HG02588 (cell line): ENCODE results near the gene MED16.
"Not testable (repeated sequence)": the region's sequence is repeated elsewhere in the genome, so short reads cannot be mapped to it uniquely, and the experiment has no call there.

Source experiments
- ATAC-seq: cut with Tn5 transposase; IDR thresholded peaks from one replicate; pipeline ENCODE4 v1.9.1; 2021; ENCODE audit warnings: mild to moderate bottlenecking, moderate library complexity; ENCODE audit not compliant: unreplicated experiment

The MED16 gene

GRCh38 chr19:889662-890295, 3.2 kb downstream of the MED16 start:
- no peak for ATAC-seq

- ATAC-seq: no peak
These were observed 4.2 kb downstream of the MED16 start for GRCh38 chr19:888581-889385.

DNA sequence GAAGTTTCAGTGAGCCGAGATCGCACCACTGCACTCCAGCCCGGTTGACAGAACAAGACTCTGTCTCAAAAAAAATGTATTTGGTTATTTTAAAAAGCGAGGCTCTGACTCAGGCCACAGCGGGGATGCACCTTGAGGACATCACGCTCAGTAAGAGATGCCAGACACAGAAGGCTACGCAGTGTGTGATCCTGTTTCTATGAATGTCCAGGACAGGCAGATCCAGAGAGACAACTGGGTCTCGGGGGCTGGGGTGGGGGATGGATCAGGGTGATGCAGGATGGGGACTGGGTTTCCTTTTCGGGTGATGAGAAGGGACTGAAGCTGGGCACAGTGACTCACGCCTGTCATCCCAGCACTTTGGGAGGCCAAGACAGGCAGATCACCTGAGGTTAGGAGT, 5.4 kb downstream of the MED16 start:
- no peak for ATAC-seq

GRCh38 chr19:887072-887471, 5.9 kb downstream of the MED16 start:
- ATAC-seq: no peak

GRCh38 chr19:885536-886224, 7.3 kb downstream of the MED16 start:
- ATAC-seq: no peak

GRCh38 chr19:884420-885211, 8.4 kb downstream of the MED16 start:
- no peak for ATAC-seq

- no peak for ATAC-seq
These were observed 9.3 kb downstream of the MED16 start for GRCh38 chr19:883661-884211.

- no peak for ATAC-seq
These were observed 10.0 kb downstream of the MED16 start for GRCh38 chr19:882871-883497.

GRCh38 chr19:881385-882071, 11.5 kb downstream of the MED16 start:
- no peak for ATAC-seq

DNA sequence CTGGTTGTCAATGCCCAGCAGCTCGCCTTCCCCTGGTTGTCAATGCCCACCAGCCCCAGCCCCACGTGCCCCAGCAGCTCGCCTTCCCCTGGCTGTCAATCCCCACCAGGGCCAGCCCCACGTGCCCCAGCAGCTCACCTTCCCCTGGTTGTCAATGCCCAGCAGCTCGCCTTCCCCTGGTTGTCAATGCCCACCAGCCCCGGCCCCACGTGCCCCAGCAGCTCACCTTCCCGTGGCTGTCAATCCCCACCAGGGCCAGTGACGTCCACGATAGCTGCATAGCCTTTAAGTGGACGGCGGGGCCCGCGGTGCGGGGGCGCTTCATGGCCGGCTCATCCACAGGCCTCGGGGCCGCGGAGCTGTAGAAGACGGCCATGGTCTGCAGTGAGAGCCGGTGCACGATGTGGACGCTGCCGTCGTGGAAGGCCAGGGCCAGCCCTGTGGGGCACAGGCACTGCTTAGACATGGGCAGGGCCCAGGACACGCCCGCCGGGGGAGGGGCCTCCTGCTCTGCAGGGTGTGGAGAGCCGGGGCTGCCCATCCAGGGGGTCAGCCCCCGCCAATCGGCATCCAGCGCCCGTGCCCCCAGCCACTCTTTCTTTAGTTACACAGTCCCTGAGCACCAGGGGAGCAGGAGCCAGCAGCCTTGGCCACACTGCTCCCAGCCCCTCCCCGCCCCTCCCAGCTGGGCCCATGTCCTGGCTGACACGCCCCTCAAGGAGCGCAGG, 13.1 kb downstream of the MED16 start:
- no peak for ATAC-seq

DNA sequence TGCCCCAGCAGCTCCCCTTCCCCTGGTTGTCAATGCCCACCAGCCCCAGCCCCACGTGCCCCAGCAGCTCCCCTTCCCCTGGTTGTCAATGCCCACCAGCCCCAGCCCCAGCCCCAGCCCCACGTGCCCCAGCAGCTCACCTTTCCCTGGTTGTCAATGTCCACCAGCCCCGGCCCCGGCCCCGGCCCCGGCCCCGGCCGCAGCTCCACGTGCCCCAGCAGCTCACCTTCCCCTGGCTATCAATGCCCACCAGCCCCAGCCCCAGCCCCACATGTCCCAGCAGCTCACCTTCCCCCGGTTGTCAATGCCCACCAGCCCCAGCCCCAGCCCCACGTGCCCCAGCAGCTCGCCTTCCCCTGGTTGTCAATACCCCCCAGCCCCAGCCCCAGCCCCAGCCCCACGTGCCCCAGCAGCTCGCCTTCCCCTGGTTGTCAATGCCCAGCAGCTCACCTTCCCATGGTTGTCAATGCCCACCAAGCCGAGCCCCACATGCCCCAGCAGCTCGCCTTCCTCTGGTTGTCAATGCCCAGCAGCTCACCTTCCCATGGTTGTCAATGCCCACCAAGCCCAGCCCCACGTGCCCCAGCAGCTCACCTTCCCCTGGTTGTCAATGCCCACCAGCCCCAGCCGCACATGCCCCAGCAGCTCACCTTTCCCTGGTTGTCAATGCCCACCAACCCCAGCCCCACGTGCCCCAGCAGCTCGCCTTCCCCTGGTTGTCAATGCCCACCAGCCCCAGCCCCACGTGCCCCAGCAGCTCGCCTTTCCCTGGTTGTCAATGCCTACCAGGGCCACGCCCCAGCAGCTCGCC, 14.0 kb downstream of the MED16 start:
- not testable (repeated sequence) for ATAC-seq

- not testable (repeated sequence) for ATAC-seq
These were observed 14.9 kb downstream of the MED16 start for GRCh38 chr19:877992-878660.

DNA sequence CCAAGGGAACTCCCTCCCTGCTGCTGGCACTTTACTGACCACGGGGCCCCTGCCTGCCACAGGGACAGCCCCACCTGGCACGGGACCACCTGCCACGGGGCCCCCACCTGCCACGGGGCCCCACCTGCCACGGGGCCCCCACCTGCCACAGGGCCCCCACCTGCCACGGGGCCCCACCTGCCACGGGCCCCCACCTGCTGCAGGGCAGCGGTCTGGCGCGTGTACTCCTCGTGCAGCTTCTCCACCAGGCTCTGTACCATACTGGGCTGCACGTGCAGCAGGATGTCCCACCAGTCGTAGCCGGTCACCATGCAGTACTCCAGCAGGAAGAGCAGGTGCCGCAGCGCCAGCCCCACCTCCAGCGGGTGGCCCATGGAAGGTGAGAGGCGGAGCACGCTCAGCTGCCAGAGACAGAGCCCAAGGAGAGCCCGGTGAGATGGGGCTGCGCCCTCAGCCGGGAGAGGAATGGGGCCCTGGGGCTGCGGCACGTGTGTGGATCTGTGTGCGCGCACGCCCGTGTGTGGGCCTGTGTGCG, 16.1 kb downstream of the MED16 start:
- no peak for ATAC-seq

DNA sequence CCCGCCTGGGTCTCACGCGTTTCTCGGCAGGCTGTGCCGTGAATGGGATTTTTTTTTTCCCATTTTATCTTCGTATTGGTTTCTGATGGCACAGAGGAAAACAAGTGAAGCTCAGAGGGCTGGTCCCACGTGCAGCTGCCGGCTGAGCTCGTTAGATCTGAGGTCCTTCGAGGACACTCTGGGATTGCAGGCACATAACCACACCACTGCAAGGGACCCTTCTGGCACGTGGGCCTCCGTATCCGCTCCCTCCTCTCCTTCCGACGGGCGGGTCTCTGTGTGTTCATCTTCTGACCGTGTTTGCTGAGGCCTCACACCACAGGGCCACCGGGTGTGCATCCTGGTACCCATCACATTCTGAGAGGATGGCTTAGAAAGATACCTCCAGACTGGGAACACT, 16.9 kb downstream of the MED16 start:
- ATAC-seq: no peak

GRCh38 chr19:875265-875879, 17.6 kb downstream of the MED16 start:
- ATAC-seq: no peak

- no peak for ATAC-seq
These were observed 19.4 kb downstream of the MED16 start for GRCh38 chr19:873561-874041.

DNA sequence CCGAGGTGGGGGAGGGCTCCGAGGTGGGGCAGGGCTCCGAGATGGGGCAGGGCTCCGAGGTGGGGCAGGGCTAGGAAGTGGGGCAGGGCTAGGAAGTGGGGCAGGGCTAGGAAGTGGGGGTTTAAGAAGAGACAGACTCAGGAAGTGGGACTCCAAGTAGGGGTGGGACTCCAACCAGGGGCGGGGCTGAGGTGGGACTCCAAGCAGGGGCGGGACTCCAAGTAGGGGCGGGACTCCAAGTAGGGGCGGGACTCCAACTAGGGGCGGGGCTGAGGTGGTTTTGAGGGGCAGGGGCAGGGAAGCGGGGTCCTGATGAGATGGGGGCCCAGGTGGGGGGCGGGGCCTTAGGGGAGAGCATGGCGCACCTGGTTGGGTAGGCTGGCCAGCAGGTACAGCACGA, 19.9 kb downstream of the MED16 start:
- ATAC-seq: no peak
